ENCODE results near the gene FGFR2. TPM values are rescaled to one million over a fixed set of nuclear protein-coding genes. Genes with fewer than 3 reads are reported as not detected.
A peak's percentile ranks its signal among the peaks of the same experiment; 100 is the strongest.

The FGFR2 gene
- polyA plus RNA-seq, 1 of the 3 experiments (the other 2 are of a cell fraction) = 0.02 TPM

DNA sequence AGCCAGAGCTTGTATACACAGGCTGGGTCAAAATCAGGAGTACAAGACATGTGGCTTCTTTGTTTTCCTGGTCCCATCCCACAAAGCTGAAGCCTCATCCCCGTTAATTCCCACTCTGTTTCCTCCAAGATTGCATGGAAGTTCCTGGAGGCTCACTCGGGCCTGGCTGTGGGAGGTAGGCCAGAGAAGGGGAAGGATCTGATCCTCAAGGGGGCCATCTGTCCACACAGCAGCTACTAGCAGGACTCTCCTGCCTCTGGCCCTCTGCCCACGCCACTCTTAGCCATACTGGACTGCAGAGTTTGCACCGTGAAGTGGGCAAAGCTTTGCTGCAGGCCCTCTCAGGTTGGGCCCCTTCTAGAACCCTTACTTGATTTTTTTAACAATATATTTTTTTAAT is 160.6 kb downstream of the FGFR2 start:
- H3K36me3 ChIP-seq (replicated peaks in 1 of 2; ENCODE audit: control insufficient read depth in 1 of 2, insufficient read depth in 2 of 2, low read length in 1 of 2) = no peaks in the 10 kb centered on the region
- H4K20me1 ChIP-seq (ENCODE audit: insufficient read depth) = no peaks in the 10 kb centered on the region
- H3K4me2 ChIP-seq = no peak overlapping the region
- WGBS (ENCODE audit: low lambda C conversion rate) = 7% methylated on average over 3 of the region's 4 CpGs
- no peaks in the 10 kb centered on the region for H3K27me3 ChIP-seq (ENCODE audit: insufficient read depth)
- H3K79me2 ChIP-seq (ENCODE audit: insufficient read depth) = no peaks in the 10 kb centered on the region
- POLR2A ChIA-PET = no interaction called here
- TF ChIP-seq TCF12 (IDR thresholded peaks at IDR 0.05) (no peak), NFIC (IDR thresholded peaks at IDR 0.05; ENCODE audit: borderline replicate concordance) (no peak), FOXJ3 (CRISPR knock-in tag; IDR thresholded peaks at IDR 0.05) (no peak), CTCF (IDR thresholded peaks at IDR 0.05) (no peak), RFX5 (IDR thresholded peaks at IDR 0.05; ENCODE audit: low read length) (no peak), SIN3A (IDR thresholded peaks at IDR 0.05; ENCODE audit: borderline replicate concordance, low read depth, low read length) (no peak), RAD21 (IDR thresholded peaks at IDR 0.05; ENCODE audit: low read length) (peak; percentile 61)
- CTCF ChIA-PET = interaction anchor here (0.8 to 1.7 kb wide), 4 partner anchors 10 to 171 kb away, joined by 3 to 5 read pairs (median 3); no protein-coding TSS in a partner anchor
- no peak overlapping the region for H3K9ac ChIP-seq
- H3K4me3 ChIP-seq (ENCODE audit: low read depth in 2 of 2, low read length in 1 of 2) = no peak overlapping the region
- H3K27ac ChIP-seq (ENCODE audit: low read depth in 2 of 2, low read length in 1 of 2) = no peak overlapping the region
- DNase-seq = peak; percentile 54
- H3K9me3 ChIP-seq = no peaks in the 10 kb centered on the region
- H3K9me2 ChIP-seq = no peaks in the 10 kb centered on the region
- no peaks in the 10 kb centered on the region for H3F3A ChIP-seq (replicated peaks; ENCODE audit: insufficient read depth)
- H2AFZ ChIP-seq (ENCODE audit: low read depth) = no peak overlapping the region
- peaks cover 0 to 6% of the 10 kb centered on the region in 2 experiments; a peak in 1 of 4 replicates for H3K4me1 ChIP-seq (ENCODE audit: control insufficient read depth in 1 of 2, insufficient read depth in 2 of 2, low read depth in 1 of 2, low read length in 1 of 2)

DNA sequence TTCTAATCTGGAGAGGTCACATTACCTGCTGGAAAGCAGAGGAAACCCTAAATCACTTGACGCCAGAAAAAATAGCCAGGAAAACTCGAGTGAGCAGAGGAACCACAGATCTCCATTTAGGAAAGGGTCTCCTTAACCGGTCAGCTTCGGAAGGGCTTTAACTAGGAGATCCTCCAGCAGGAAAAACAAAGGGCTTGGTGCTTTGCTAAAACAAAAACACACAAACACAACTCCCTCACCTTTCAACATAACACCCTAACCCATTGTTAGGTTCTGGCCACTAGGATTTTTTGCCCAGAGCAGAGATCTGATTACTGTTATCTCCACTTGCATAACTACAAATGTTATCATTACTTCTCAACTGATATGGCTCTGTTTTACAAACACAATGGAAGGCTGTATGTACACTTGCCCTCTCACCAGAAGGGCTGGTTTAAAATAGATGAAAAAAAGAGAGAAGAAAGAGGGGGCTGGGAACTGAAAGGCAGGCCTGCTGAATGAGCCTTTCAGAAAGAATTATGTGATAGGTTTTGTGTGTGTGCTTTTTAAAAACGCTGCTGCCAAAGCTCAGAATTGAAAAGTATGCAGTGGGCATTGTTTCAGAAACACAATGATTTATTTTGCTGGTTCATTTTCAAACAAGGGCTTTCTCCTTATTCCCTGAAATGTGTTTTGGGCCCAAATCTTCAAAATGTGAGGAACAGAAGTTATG is 161.5 kb downstream of the FGFR2 start:
- CTCF ChIA-PET = interaction anchor here (0.8 to 1.7 kb wide), 3 partner anchors 15 to 172 kb away, joined by 3 to 5 read pairs (median 3); no protein-coding TSS in a partner anchor
- WGBS (ENCODE audit: low lambda C conversion rate) = 38% methylated on average over 5 of the region's 5 CpGs
- Histone ChIP-seq H2AFZ (ENCODE audit: low read depth) (no peak overlapping the region), H3F3A (replicated peaks; ENCODE audit: insufficient read depth) (no peaks in the 10 kb centered on the region), H3K27me3 (ENCODE audit: insufficient read depth) (no peaks in the 10 kb centered on the region), H3K4me3 (ENCODE audit: low read depth in 2 of 2, low read length in 1 of 2) (no peak overlapping the region), H3K27ac (ENCODE audit: low read depth in 2 of 2, low read length in 1 of 2) (no peak overlapping the region), H3K9ac (no peak overlapping the region), H3K4me2 (no peak overlapping the region), H3K4me1 (ENCODE audit: control insufficient read depth in 1 of 2, insufficient read depth in 2 of 2, low read depth in 1 of 2, low read length in 1 of 2) (peaks cover 0 to 6% of the 10 kb centered on the region in 2 experiments; a peak in 1 of 4 replicates), H3K36me3 (replicated peaks in 1 of 2; ENCODE audit: control insufficient read depth in 1 of 2, insufficient read depth in 2 of 2, low read length in 1 of 2) (no peaks in the 10 kb centered on the region), H3K79me2 (ENCODE audit: insufficient read depth) (no peaks in the 10 kb centered on the region), H3K9me3 (no peaks in the 10 kb centered on the region), H3K9me2 (no peaks in the 10 kb centered on the region), H4K20me1 (ENCODE audit: insufficient read depth) (no peaks in the 10 kb centered on the region)
- DNase-seq = peak; percentile 24
- POLR2A ChIA-PET = no interaction called here
- peak in 1 of 2 experiments; percentile 39; a peak in 1 of 4 replicates for TF ChIP-seq EP300 (IDR thresholded peaks at IDR 0.05; ENCODE audit: borderline replicate concordance in 1 of 2, low read depth in 1 of 2, low read length in 1 of 2)
- TF ChIP-seq RAD21 (IDR thresholded peaks at IDR 0.05; ENCODE audit: low read length) = peak; percentile 21
- peak; percentile 20 for TF ChIP-seq CHD2 (IDR thresholded peaks at IDR 0.05; ENCODE audit: low read length, partially characterized antibody)
- TF ChIP-seq RCOR1 (IDR thresholded peaks at IDR 0.05; ENCODE audit: low read length) = peak; percentile 55; the same call in 1 of the 2 replicates
- no peak for TF ChIP-seq IRF3 (IDR thresholded peaks at IDR 0.05; ENCODE audit: low read depth, low read length)
- peak; percentile 86 for TF ChIP-seq GATA2 (CRISPR knock-in tag; IDR thresholded peaks at IDR 0.05)
- no peak for TF ChIP-seq RXRA (IDR thresholded peaks at IDR 0.05; ENCODE audit: borderline replicate concordance, low read depth)

Data from SK-N-SH (cell line).